NK-92 (cell line): ENCODE results near the gene RASGRF2.

Experiments used
- DNase-seq: peaks from one replicate; lab custom pipeline; 2025; ENCODE audit not compliant: unreplicated experiment; lab: John Stamatoyannopoulos, UW

RASGRF2 gene

GRCh38 chr5:80941496-80941895 lies 18.7 kb upstream of the RASGRF2 start:
- DNase-seq: no peak

GRCh38 chr5:80951366-80951765 lies 8.8 kb upstream of the RASGRF2 start:
- no peak for DNase-seq

DNA sequence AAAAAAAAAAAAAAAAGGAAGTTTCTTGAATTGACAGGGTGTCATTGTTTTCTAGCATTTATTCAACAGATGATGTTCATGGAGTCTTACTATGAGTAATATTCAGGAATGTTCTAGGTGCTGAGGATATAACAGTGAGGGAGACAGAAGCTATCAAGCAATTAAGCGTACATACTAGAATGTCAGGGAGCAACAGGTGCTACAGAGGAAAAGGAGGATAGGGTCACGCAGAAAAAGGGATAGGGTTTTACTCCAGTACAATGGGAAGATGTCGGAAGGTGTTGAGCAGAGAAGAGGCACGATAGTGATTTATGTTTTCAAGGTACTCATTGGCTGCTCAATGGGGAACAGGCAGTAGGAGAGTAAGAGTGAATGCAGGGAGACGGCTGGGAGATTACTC lies 6.6 kb upstream of the RASGRF2 start:
- no peak for DNase-seq

DNA sequence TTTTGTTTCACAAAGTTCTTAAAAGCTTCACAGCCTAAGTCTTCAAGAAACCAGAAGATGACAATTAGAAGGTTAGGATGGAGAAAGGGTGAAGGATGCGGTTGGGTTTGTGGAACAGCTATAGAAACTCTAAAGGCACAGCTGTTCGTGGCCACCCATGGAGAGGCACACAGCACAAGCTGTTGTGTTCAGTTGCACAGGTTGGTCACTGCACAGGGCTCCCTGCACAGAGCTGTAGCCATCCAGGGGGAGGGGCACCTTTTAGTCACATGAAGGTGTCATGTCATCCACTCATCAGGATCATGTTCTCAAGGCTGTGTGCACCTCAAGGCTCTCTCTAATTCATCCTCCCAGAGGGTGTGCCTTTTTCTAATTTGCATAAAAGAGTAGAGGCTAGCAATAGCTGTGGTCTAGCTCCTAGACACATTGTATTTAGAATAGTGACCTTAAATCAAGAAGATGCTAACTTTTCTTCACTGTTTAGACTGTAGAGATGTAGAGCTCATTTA lies 5.0 kb upstream of the RASGRF2 start:
- DNase-seq: no peak

DNA sequence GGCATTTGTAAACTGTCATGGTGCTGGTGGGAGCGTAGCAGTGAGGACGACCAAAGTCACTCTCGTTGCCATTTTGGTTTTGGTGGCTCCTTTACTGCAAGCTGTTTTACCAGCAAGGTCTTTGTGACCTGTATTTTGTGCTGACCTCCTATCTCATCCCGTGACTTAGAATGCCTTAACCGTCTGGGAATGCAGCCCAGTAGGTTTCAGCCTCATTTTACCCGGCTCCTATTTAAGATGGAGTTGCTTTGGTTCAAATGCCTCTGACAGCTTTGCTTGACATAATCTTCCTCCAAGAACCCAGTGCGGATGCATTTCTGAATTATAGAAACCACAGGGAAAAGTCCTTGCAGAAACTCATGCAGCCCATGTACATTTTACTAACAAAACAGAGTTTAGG lies 3.9 kb upstream of the RASGRF2 start:
- no peak for DNase-seq

- no peak for DNase-seq
These were observed 3.0 kb upstream of the RASGRF2 start for GRCh38 chr5:80957031-80957761.

GRCh38 chr5:80958616-80959015 lies 1.5 kb upstream of the RASGRF2 start:
- no peak for DNase-seq

GRCh38 chr5:80959138-80959537 lies 1.0 kb upstream of the RASGRF2 start:
- DNase-seq: no peak

- DNase-seq: no peak
These were observed 590 bp downstream of the RASGRF2 start for GRCh38 chr5:80960531-80961375.

DNA sequence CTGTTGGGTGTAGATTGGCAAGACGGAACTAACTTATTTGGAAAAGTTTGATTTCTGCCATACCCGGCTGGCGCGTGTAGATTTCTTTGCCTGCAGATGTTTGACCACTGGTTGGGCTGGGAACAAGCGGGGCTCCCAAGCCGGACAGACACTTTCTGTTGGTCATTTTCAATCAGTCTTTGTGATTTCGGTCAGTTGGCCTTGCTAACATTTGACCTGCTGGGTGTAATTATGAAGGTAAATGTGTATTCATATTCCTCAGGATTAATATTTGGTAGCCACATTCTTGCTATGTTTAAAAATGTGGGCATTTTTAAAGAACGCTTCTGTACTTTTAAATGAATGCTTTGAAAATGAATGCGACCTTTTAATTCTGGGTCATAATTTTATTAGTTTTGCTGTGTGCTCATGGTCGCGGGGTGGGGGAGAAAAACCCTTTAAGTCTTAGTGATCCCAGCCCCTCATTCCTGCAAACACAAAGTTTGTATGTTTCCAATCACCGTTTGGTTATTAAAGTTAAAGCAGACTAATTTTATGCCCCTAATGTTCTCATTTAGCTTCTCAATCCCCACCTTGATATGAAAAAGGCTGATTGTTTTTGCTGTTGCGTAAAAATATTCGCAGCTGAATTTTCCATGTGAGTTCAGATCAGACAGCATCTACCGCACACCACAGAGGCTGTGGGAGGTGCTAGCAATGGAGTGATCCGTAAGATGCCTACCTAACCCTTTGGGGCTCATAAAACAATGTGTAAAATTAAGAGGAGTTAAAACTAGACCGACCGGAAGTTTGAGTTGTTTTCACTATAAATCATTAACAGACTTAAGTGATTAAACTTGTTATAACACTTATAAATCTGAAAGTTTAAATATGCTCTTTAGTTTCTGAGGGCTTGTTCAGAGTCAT lies 1.5 kb downstream of the RASGRF2 start:
- no peak for DNase-seq

GRCh38 chr5:80962630-80963520 lies 2.7 kb downstream of the RASGRF2 start:
- DNase-seq: no peak

- DNase-seq: no peak
These were observed 3.3 kb downstream of the RASGRF2 start for GRCh38 chr5:80963521-80963895.

DNA sequence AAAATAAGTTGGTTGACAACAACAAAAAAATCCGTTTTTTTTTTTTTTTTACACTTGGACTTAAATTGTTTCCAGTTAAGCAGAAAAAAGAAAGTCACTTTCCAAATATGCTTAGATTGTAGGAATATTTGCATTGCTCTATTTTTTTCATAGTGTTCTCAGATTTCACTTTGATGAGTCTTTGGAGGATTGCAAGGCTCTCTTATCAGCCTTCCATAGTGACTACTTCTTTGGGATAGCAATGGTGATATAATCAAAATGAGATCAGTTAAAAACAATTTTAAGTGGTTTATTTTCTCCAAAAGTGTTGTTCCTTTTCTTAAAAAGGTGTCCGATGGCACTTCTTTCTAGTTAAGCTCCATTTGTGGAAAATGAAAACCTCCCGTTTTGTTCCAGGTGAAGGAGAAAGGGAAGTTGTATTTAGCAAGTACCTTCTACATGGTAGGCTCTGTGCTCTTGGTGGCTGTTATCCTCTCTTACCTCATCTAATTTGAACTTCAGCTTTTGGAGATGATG lies 3.9 kb downstream of the RASGRF2 start:
- DNase-seq: no peak

DNA sequence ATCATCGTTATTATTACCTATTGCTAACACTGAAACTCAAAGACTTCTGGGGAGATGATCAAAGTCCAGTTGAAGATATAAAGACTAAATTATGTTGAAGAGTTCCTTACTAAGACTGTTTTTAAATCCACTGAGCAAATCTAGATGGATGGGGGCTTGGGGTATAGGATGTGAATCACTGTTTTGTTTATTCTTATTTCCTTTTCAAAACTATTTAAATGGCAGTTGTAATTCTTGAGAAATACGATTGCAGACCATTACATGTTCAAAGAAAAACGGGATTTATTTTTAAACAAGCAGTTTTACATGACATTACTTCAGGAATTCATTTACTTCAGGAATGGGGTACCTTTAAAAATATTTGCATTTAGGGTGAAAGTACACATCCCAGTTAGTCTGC lies 4.3 kb downstream of the RASGRF2 start:
- no peak for DNase-seq

DNA sequence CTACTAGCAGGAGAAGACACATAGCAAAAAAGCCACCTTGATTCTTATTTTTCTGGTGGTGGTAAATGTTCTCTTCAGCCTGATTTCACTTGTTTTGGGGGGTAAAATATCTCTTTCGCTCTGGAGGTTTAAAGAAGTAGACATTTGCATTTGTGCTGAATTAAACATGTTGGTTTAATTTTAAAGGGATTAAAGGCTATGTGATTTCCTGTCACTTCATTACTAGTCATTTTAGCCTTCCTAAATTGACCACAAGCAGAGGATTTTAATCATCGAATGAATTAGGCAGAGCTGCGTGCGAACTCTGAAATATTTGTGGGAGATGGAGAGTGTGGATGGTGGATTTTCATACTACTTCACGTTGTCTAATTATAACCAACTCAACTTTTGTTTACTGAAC lies 4.8 kb downstream of the RASGRF2 start:
- no peak for DNase-seq

- DNase-seq: no peak
These were observed 7.5 kb downstream of the RASGRF2 start for GRCh38 chr5:80967500-80968181.

- no peak for DNase-seq
These were observed 12.9 kb downstream of the RASGRF2 start for GRCh38 chr5:80973027-80973426.

- DNase-seq: no peak
These were observed 14.9 kb downstream of the RASGRF2 start for GRCh38 chr5:80975065-80975464.

DNA sequence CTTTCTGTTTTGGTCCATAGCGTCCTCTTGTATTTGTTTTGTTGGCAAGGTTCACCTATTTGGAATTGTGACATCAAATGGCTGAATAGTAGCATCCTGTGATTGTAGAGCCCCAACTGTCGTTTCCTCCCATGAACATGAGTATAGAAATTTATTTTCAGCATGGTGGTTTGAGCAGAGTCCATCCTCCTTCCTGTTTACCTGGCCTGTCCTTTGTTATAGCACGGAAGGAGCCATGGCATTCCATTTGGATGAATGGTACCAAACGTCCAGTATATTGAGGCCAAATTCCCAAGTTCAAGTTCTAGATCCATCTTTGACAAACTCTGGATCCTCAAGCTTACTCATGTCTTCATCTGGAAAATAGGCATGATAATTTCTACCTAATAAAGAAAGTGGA lies 16.8 kb downstream of the RASGRF2 start:
- no peak for DNase-seq
